ENCODE measurements around the gene NKAIN1.

DNA sequence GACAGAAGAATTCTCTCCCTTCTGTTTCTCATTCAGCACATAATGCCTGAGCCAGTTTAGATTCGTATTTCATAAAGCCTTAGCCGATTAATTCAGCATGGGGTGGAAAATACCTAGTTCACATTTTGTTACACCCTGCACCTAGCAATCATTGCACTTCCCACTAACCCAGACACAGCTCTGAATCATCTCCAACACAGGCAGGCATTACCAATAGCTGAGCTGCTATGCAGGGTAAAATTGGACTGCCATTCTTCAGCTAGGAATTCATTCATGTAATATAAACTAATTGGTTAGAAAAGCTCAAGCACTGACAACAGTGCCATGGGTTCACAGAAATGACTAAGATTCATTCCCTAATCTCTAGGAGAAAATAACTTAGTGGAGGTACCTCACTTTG is 26.9 kb upstream of the NKAIN1 start:
- TF ChIP-seq CTCF (IDR thresholded peaks at IDR 0.05) (no peak), POLR2A (IDR thresholded peaks at IDR 0.05) (no peak)

All from body of pancreas (tissue), 4 donors.